Glutamatergic neuron (in vitro differentiated cells): Measurements from ENCODE around the gene SH2D1B. TPM values are rescaled to one million over a fixed set of nuclear protein-coding genes. Genes with fewer than 3 reads are reported as not detected.

Source experiments
- DNase-seq: peaks from one replicate; pipeline ENCODE4 v3.0.0; 2022
- H3K27ac Mint-ChIP-seq: one replicate; pipeline ENCODE4 v1.8.0; 2020; ENCODE audit warnings: mild to moderate bottlenecking, mixed read lengths, inconsistent platforms; ENCODE audit not compliant: unreplicated experiment
- H3K27me3 Mint-ChIP-seq: one replicate; pipeline ENCODE4 v1.8.0; 2020; ENCODE audit warnings: mild to moderate bottlenecking, moderate library complexity, mixed read lengths, inconsistent platforms; ENCODE audit not compliant: unreplicated experiment
- H3K36me3 Mint-ChIP-seq: one replicate; pipeline ENCODE4 v1.8.0; 2020; ENCODE audit warnings: mild to moderate bottlenecking, mixed read lengths, inconsistent platforms; ENCODE audit not compliant: unreplicated experiment
- H3K4me1 Mint-ChIP-seq: one replicate; pipeline ENCODE4 v1.8.0; 2020; ENCODE audit warnings: mild to moderate bottlenecking, low read depth, mixed read lengths, inconsistent platforms; ENCODE audit not compliant: unreplicated experiment
- H3K4me3 Mint-ChIP-seq: one replicate; pipeline ENCODE4 v1.8.0; 2020; ENCODE audit warnings: mild to moderate bottlenecking, mixed read lengths, inconsistent platforms; ENCODE audit not compliant: unreplicated experiment
- H3K9me3 Mint-ChIP-seq: one replicate; pipeline ENCODE4 v1.8.0; 2020; ENCODE audit warnings: mild to moderate bottlenecking, moderate library complexity, mixed read lengths, inconsistent platforms; ENCODE audit not compliant: unreplicated experiment
- CTCF ChIP-seq: fragments of 200-600 bp; sonication (generic); IDR thresholded peaks from one replicate; pipeline ENCODE4 v1.5.0; 2021; ENCODE audit not compliant: partially characterized antibody, unreplicated experiment
- total RNA-seq: library from RNA; stranded (reverse); fragmentation: NEBNext Ultra II Directional; extraction: Animal tissue kit (Norgen Biotek cat#: 25700); gene quantifications from one replicate; pipeline ENCODE4 v1.2.1, GENCODE V29; 2021; ENCODE audit not compliant: unreplicated experiment

Gene SH2D1B
- total RNA-seq, 1 donor from 2014 or later = not detected

DNA sequence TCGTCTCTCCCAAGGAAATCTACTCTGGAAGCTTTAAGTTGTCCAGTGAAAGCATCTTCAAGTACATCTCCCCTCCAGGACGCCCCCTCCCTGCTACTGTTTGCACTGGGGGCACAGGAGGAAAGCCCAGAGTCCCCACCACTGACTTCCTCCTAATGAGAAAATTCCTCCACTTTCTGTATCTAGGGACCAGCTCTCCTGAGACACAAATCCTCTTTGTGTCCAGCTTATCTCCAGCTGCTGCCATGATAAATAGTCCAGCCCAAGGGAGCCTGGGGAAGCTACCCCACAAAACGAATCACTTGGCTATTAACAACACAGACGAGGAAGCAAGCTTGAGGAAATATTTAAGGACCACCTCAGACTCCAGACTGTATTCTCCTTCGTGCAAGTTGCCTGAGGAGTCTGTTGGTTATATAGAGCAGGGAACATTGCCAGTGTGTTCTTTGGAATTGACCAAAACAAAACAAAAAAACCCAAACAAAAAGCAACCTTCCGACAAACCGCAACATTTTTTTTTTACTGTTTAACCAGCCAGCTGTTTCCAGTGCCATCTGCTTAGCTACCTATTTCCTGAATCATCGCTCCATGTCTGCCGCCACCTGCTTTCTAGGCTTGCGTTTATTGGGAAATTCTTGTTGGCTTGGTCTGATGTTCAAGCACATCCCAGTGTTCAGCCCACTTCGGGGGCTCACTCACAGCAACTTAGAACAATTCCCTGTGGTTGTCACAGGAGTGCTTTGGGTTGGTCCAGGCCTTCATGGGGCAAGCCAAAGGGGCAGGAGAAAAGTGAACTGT lies 22.7 kb downstream of the SH2D1B start:
- peaks cover 23% of the 10 kb centered on the region for H3K4me1 Mint-ChIP-seq
- H3K4me3 Mint-ChIP-seq = no peak overlapping the region
- H3K9me3 Mint-ChIP-seq = peaks cover 9% of the 10 kb centered on the region
- DNase-seq = no peak
- peaks cover 3% of the 10 kb centered on the region for H3K36me3 Mint-ChIP-seq
- no peak overlapping the region for H3K27ac Mint-ChIP-seq
- peaks cover 2% of the 10 kb centered on the region for H3K27me3 Mint-ChIP-seq
- no peak for TF ChIP-seq CTCF

DNA sequence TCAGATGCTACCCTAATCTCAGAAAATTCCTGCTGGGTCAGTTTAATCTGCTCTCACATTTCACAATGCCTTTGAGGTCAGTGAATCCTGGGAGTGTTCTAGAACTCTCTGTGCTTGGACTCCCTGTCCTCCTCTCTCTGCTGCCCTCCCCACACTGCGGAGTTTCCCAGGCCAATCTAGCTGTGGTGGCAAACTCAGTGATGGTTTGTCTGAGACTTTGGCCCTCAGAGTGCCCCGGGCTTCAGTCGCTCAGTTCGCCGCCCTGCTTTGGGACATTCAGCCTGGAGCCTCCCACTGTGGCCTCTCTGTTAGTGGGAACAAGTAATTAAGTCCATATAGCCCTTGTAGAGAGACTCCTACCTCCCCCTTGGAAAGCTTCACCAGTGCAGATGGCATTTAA lies 23.3 kb downstream of the SH2D1B start:
- H3K36me3 Mint-ChIP-seq = peaks cover 3% of the 10 kb centered on the region
- no peak for DNase-seq
- peaks cover 9% of the 10 kb centered on the region for H3K9me3 Mint-ChIP-seq
- no peak for TF ChIP-seq CTCF
- no peak overlapping the region for H3K4me3 Mint-ChIP-seq
- H3K27ac Mint-ChIP-seq = no peak overlapping the region
- H3K27me3 Mint-ChIP-seq = peaks cover 3% of the 10 kb centered on the region
- peaks cover 23% of the 10 kb centered on the region for H3K4me1 Mint-ChIP-seq

- Mint-ChIP-seq H3K4me3 (no peak overlapping the region), H3K9me3 (peaks cover 10% of the 10 kb centered on the region), H3K27ac (no peak overlapping the region), H3K4me1 (peaks cover 23% of the 10 kb centered on the region), H3K27me3 (peaks cover 5% of the 10 kb centered on the region), H3K36me3 (peaks cover 3% of the 10 kb centered on the region)
- TF ChIP-seq CTCF = no peak
- no peak for DNase-seq
These were observed 23.8 kb downstream of the SH2D1B start for GRCh38 chr1:162388083-162388594.

GRCh38 chr1:162387226-162388082 lies 24.5 kb downstream of the SH2D1B start:
- H3K9me3 Mint-ChIP-seq = peaks cover 11% of the 10 kb centered on the region
- peaks cover 3% of the 10 kb centered on the region for H3K36me3 Mint-ChIP-seq
- H3K4me1 Mint-ChIP-seq = peaks cover 23% of the 10 kb centered on the region
- H3K27ac Mint-ChIP-seq = no peak overlapping the region
- no peak overlapping the region for H3K4me3 Mint-ChIP-seq
- no peak for DNase-seq
- no peak for TF ChIP-seq CTCF
- peaks cover 6% of the 10 kb centered on the region for H3K27me3 Mint-ChIP-seq
